ENCODE results near the gene IBTK. TPM values are rescaled to one million over a fixed set of nuclear protein-coding genes. Genes with fewer than 3 reads are reported as not detected.
"Not testable (repeated sequence)": the region's sequence is repeated elsewhere in the genome, so short reads cannot be mapped to it uniquely, and the experiment has no call there.

IBTK gene
- polyA plus RNA-seq, 1 experiment: 13.0 TPM

GRCh38 chr6:82208913-82209312, 38.6 kb downstream of the IBTK start:
- H3K27me3 ChIP-seq (ENCODE audit: control insufficient read depth, insufficient read depth, low read length): no peaks in the 10 kb centered on the region
- CTCF ChIA-PET: no interaction called here
- TF ChIP-seq CTCF (IDR thresholded peaks at IDR 0.05; ENCODE audit: insufficient read depth, low read depth, low read length): no peak
- H3K36me3 ChIP-seq (ENCODE audit: control insufficient read depth, insufficient read depth, low read length): peaks cover 2% of the 10 kb centered on the region; the same call in 1 of the 2 replicates
- DNase-seq (ENCODE audit: low read depth): no peak
- no peak overlapping the region for H3K4me3 ChIP-seq (ENCODE audit: low read depth, low read length)
- POLR2A ChIA-PET: no interaction called here

- no peak for DNase-seq (ENCODE audit: low read depth)
- Histone ChIP-seq H3K36me3 (ENCODE audit: control insufficient read depth, insufficient read depth, low read length) (no peaks in the 10 kb centered on the region; the same call in 1 of the 2 replicates), H3K4me3 (ENCODE audit: low read depth, low read length) (no peak overlapping the region), H3K27me3 (ENCODE audit: control insufficient read depth, insufficient read depth, low read length) (no peaks in the 10 kb centered on the region)
- POLR2A ChIA-PET: interaction anchor here (0.5 to 0.6 kb wide), 2 partner anchors 17 to 377 kb away, joined by 3 to 4 read pairs; no protein-coding TSS in a partner anchor
- CTCF ChIA-PET: interaction anchor here (0.8 to 1.1 kb wide), 2 partner anchors 10 to 13 kb away, joined by 3 to 5 read pairs; no protein-coding TSS in a partner anchor
- TF ChIP-seq CTCF (IDR thresholded peaks at IDR 0.05; ENCODE audit: insufficient read depth, low read depth, low read length): no peak
Measured at GRCh38 chr6:82205930-82206392, 41.6 kb downstream of the IBTK start.

- H3K27me3 ChIP-seq (ENCODE audit: control insufficient read depth, insufficient read depth, low read length): no peaks in the 10 kb centered on the region
- no peak for DNase-seq (ENCODE audit: low read depth)
- no peaks in the 10 kb centered on the region; the same call in 1 of the 2 replicates for H3K36me3 ChIP-seq (ENCODE audit: control insufficient read depth, insufficient read depth, low read length)
- CTCF ChIA-PET: no interaction called here
- TF ChIP-seq CTCF (IDR thresholded peaks at IDR 0.05; ENCODE audit: insufficient read depth, low read depth, low read length): no peak
- POLR2A ChIA-PET: no interaction called here
- no peak overlapping the region for H3K4me3 ChIP-seq (ENCODE audit: low read depth, low read length)
Measured at GRCh38 chr6:82204020-82204419, 43.5 kb downstream of the IBTK start.

- H3K4me3 ChIP-seq (ENCODE audit: low read depth, low read length): no peak overlapping the region
- H3K36me3 ChIP-seq (ENCODE audit: control insufficient read depth, insufficient read depth, low read length): peaks cover 2% of the 10 kb centered on the region; the same call in 1 of the 2 replicates
- ChIA-PET CTCF (interaction anchor here (0.6 kb wide), 1 partner anchor 1495 kb away, joined by 3 read pairs; no protein-coding TSS in a partner anchor), POLR2A (interaction anchor here (0.6 kb wide), 1 partner anchor 12 kb away, joined by 11 read pairs; no protein-coding TSS in a partner anchor)
- DNase-seq (ENCODE audit: low read depth): no peak
- no peaks in the 10 kb centered on the region for H3K27me3 ChIP-seq (ENCODE audit: control insufficient read depth, insufficient read depth, low read length)
- no peak for TF ChIP-seq CTCF (IDR thresholded peaks at IDR 0.05; ENCODE audit: insufficient read depth, low read depth, low read length)
Measured at GRCh38 chr6:82197784-82198183, 49.8 kb downstream of the IBTK start.

GRCh38 chr6:82197245-82197644, 50.3 kb downstream of the IBTK start:
- H3K36me3 ChIP-seq (ENCODE audit: control insufficient read depth, insufficient read depth, low read length); H3K4me3 ChIP-seq (ENCODE audit: low read depth, low read length); H3K27me3 ChIP-seq (ENCODE audit: control insufficient read depth, insufficient read depth, low read length); DNase-seq (ENCODE audit: low read depth): not testable (repeated sequence)
- CTCF ChIA-PET: interaction anchor here (0.6 kb wide), 1 partner anchor 36 kb away, joined by 3 read pairs; no protein-coding TSS in a partner anchor
- POLR2A ChIA-PET: interaction anchor here (0.6 kb wide), 1 partner anchor 13 kb away, joined by 11 read pairs; no protein-coding TSS in a partner anchor

- no peak for DNase-seq (ENCODE audit: low read depth)
- Histone ChIP-seq H3K27me3 (ENCODE audit: control insufficient read depth, insufficient read depth, low read length) (no peaks in the 10 kb centered on the region), H3K36me3 (ENCODE audit: control insufficient read depth, insufficient read depth, low read length) (peaks cover 2% of the 10 kb centered on the region; the same call in 1 of the 2 replicates), H3K4me3 (ENCODE audit: low read depth, low read length) (no peak overlapping the region)
- TF ChIP-seq CTCF (IDR thresholded peaks at IDR 0.05; ENCODE audit: insufficient read depth, low read depth, low read length): no peak
- ChIA-PET CTCF (interaction anchor here (0.6 to 0.9 kb wide), 2 partner anchors 52 to 617 kb away, joined by 3 to 4 read pairs; no protein-coding TSS in a partner anchor), POLR2A (no interaction called here)
Measured at GRCh38 chr6:82196161-82196560, 51.4 kb downstream of the IBTK start.

Data from BJ (cell line).